Measurements from ENCODE around the gene AKNA.

AKNA gene

DNA sequence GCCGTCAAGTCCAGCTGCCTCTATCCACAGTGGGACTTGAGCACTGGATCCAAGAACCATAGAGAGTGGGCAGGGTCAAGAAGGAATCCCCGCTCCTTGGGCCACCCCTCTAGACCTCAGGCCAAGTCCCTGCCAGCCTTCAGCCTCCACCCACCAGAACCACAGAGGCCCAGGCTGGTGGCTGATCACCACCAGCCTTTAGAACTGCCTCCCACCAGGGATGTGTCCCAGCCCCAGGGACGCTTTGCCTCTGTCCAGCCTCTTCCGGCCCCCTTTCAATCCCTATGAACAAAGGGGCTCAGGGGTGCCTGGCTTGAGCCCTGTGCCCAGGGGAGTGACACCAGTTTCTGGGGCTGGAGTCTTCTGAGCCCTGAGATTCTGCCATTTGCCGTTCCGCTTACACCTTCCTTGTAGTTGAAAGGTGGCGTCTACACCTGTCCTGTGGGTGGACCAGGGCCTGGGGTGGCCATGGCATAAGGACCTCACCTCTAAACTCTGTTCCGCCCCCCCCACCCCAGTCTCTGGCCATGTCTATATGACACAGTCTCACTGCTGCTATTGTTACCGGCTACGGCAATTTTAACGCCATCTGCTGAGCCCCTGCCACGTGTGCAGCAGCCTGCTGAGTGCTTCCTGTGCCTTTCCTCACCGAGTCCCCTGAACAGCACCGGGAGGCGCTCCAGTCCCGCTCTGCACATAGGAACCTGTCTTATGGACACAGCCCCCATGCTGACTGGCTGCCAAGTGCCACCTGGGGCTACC, 100.6 kb downstream of the AKNA start:
- H3K27ac ChIP-seq (ENCODE audit: low read depth in 2 of 2, low read length in 2 of 2), result no peak overlapping the region
- H3K36me3 ChIP-seq (ENCODE audit: control insufficient read depth in 2 of 2, insufficient read depth in 2 of 2, low read length in 2 of 2), result peaks cover 0 to under 1% of the 10 kb centered on the region in 2 donors
- no peaks in the 10 kb centered on the region for H3K27me3 ChIP-seq (ENCODE audit: control insufficient read depth in 2 of 2, insufficient read depth in 2 of 2, low read length in 2 of 2)
- no peak overlapping the region for H3K4me3 ChIP-seq (ENCODE audit: low read length in 2 of 2)
- H3K4me1 ChIP-seq (ENCODE audit: control insufficient read depth in 2 of 2, insufficient read depth in 2 of 2, low read length in 2 of 2), result no peaks in the 10 kb centered on the region
- H3K9ac ChIP-seq (ENCODE audit: low read depth in 1 of 2, low read length in 2 of 2), result no peak overlapping the region
- no peaks in the 10 kb centered on the region for H3K9me3 ChIP-seq (ENCODE audit: control insufficient read depth in 2 of 2, low read length in 2 of 2)

- H3K27me3 ChIP-seq (ENCODE audit: control insufficient read depth in 2 of 2, insufficient read depth in 2 of 2, low read length in 2 of 2), result no peaks in the 10 kb centered on the region
- no peaks in the 10 kb centered on the region for H3K4me1 ChIP-seq (ENCODE audit: control insufficient read depth in 2 of 2, insufficient read depth in 2 of 2, low read length in 2 of 2)
- H3K27ac ChIP-seq (ENCODE audit: low read depth in 2 of 2, low read length in 2 of 2), result no peak overlapping the region
- H3K4me3 ChIP-seq (ENCODE audit: low read length in 2 of 2), result no peak overlapping the region
- H3K9me3 ChIP-seq (ENCODE audit: control insufficient read depth in 2 of 2, low read length in 2 of 2), result no peaks in the 10 kb centered on the region
- no peak overlapping the region for H3K9ac ChIP-seq (ENCODE audit: low read depth in 1 of 2, low read length in 2 of 2)
- no peaks in the 10 kb centered on the region for H3K36me3 ChIP-seq (ENCODE audit: control insufficient read depth in 2 of 2, insufficient read depth in 2 of 2, low read length in 2 of 2)
Measured at GRCh38 chr9:114286146-114286679, 101.6 kb downstream of the AKNA start.

GRCh38 chr9:114285166-114285867, 102.5 kb downstream of the AKNA start:
- H3K4me1 ChIP-seq (ENCODE audit: control insufficient read depth in 2 of 2, insufficient read depth in 2 of 2, low read length in 2 of 2), result no peaks in the 10 kb centered on the region
- H3K27ac ChIP-seq (ENCODE audit: low read depth in 2 of 2, low read length in 2 of 2), result no peak overlapping the region
- H3K9me3 ChIP-seq (ENCODE audit: control insufficient read depth in 2 of 2, low read length in 2 of 2), result no peaks in the 10 kb centered on the region
- no peaks in the 10 kb centered on the region for H3K27me3 ChIP-seq (ENCODE audit: control insufficient read depth in 2 of 2, insufficient read depth in 2 of 2, low read length in 2 of 2)
- H3K36me3 ChIP-seq (ENCODE audit: control insufficient read depth in 2 of 2, insufficient read depth in 2 of 2, low read length in 2 of 2), result no peaks in the 10 kb centered on the region
- no peak overlapping the region for H3K4me3 ChIP-seq (ENCODE audit: low read length in 2 of 2)
- no peak overlapping the region for H3K9ac ChIP-seq (ENCODE audit: low read depth in 1 of 2, low read length in 2 of 2)

DNA sequence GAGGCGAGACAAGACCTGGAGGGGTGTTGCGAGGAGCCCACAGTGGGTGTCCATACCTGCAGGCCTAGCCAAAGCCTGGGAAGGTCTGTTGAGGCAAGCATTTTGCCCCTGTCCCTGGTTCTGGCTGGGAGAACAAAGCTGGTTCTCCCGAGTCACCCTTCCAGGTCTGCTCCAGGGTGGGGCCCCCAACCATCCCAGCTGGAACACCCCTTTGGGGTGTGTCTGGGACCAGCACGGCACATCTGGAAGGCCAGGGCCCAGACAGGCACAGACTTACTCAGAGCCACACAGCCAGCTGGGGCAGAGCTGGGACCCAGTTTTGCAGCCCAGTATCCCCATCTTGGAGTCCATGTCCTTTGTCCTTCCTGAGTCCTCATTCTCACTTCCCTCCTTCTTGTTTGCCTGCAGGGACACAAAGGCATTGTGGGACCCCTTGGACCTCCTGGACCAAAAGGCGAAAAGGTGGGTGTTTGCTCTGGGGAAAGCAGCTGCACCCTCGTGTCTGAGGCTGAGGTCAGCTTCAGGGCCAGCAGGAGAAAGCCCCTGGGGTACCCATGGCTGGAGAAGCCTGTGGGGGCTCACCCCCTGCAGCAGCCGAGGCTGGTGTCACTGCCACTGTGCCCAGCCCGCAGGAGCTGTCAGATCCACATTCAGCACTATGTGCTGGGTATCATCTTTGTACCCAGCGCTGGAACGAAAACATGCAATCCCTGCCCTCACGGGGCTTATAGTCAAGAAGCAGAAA, 103.3 kb downstream of the AKNA start:
- Histone ChIP-seq H3K9ac (ENCODE audit: low read depth in 1 of 2, low read length in 2 of 2) (no peak overlapping the region), H3K9me3 (ENCODE audit: control insufficient read depth in 2 of 2, low read length in 2 of 2) (no peaks in the 10 kb centered on the region), H3K27me3 (ENCODE audit: control insufficient read depth in 2 of 2, insufficient read depth in 2 of 2, low read length in 2 of 2) (no peaks in the 10 kb centered on the region), H3K4me3 (ENCODE audit: low read length in 2 of 2) (no peak overlapping the region), H3K27ac (ENCODE audit: low read depth in 2 of 2, low read length in 2 of 2) (no peak overlapping the region), H3K4me1 (ENCODE audit: control insufficient read depth in 2 of 2, insufficient read depth in 2 of 2, low read length in 2 of 2) (no peaks in the 10 kb centered on the region), H3K36me3 (ENCODE audit: control insufficient read depth in 2 of 2, insufficient read depth in 2 of 2, low read length in 2 of 2) (no peaks in the 10 kb centered on the region)

Data from mucosa of rectum (tissue), 2 donors.